Measurements from ENCODE around the gene GOLGA8S. TPM values are rescaled to one million over a fixed set of nuclear protein-coding genes. Genes with fewer than 3 reads are reported as not detected.
"Not testable (repeated sequence)": the region's sequence is repeated elsewhere in the genome, so short reads cannot be mapped to it uniquely, and the experiment has no call there.

Gene GOLGA8S
- total RNA-seq, 1 donor from 2014 or later: 0.20 TPM

GRCh38 chr15:23387621-23388190 lies 33.2 kb downstream of the GOLGA8S start:
- TF ChIP-seq, protein P1, sequence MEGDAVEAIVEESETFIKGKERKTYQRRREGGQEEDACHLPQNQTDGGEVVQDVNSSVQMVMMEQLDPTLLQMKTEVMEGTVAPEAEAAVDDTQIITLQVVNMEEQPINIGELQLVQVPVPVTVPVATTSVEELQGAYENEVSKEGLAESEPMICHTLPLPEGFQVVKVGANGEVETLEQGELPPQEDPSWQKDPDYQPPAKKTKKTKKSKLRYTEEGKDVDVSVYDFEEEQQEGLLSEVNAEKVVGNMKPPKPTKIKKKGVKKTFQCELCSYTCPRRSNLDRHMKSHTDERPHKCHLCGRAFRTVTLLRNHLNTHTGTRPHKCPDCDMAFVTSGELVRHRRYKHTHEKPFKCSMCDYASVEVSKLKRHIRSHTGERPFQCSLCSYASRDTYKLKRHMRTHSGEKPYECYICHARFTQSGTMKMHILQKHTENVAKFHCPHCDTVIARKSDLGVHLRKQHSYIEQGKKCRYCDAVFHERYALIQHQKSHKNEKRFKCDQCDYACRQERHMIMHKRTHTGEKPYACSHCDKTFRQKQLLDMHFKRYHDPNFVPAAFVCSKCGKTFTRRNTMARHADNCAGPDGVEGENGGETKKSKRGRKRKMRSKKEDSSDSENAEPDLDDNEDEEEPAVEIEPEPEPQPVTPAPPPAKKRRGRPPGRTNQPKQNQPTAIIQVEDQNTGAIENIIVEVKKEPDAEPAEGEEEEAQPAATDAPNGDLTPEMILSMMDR (IDR thresholded peaks at IDR 0.05): no peak
- no peaks in the 10 kb centered on the region for H3K36me3 ChIP-seq
- H3K4me1 ChIP-seq: no peaks in the 10 kb centered on the region
- no peak overlapping the region for H3K27ac ChIP-seq
- no peaks in the 10 kb centered on the region for H3K27me3 ChIP-seq
- intact Hi-C loops (cut with DNase I): no loop called here
- H3K9me3 ChIP-seq: no peaks in the 10 kb centered on the region
- ATAC-seq: no peak
- no peak overlapping the region for H3K4me3 ChIP-seq
- DNase-seq: no peak

DNA sequence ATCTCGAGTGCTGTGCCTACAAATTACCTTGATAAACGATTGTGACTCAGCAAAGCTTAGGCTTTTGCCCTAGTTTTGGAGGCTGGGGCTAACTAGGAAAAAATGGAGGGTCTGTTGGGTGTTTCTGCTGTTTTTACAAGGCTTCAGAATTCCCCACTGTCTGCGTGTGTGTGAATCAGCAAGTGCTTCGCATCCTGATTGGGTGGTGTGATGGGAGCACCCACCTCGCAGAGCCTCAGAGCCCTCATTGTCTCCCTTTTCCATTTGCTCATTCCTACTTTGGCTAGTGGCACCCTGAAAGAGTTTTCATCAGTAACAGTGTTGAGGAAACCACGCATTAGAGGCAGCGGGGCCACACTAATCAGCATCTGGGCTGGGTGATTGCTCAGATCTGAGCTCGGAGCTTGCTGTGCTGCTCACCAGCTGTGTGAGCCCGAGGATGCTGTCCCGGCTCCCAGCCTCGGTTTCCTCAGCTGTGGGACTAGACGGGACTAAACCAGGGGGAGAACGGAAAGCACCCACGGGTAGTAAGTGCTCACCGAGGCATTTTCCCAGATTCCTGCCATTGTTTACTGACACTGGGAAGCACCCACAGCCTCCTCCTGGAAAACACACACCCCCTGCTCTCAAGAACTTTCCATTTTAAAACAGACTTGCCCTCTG lies 40.6 kb downstream of the GOLGA8S start:
- H3K27ac ChIP-seq: no peak overlapping the region
- no peak for ATAC-seq
- H3K4me3 ChIP-seq: no peak overlapping the region
- TF ChIP-seq, protein P1 (IDR thresholded peaks at IDR 0.05): no peak
- no peaks in the 10 kb centered on the region for H3K9me3 ChIP-seq
- H3K27me3 ChIP-seq: no peaks in the 10 kb centered on the region
- H3K36me3 ChIP-seq: no peaks in the 10 kb centered on the region
- intact Hi-C loops (cut with DNase I): no loop called here
- DNase-seq: peak; percentile 37
- no peaks in the 10 kb centered on the region for H3K4me1 ChIP-seq

- DNase-seq (peak; percentile 9), ATAC-seq (no peak)
- intact Hi-C loops (cut with DNase I): no loop called here
- no peaks in the 10 kb centered on the region for H3K36me3 ChIP-seq
- H3K27me3 ChIP-seq: no peaks in the 10 kb centered on the region
- no peaks in the 10 kb centered on the region for H3K9me3 ChIP-seq
- no peaks in the 10 kb centered on the region for H3K4me1 ChIP-seq
- no peak overlapping the region for H3K4me3 ChIP-seq
- TF ChIP-seq, protein P1 (IDR thresholded peaks at IDR 0.05): no peak
- H3K27ac ChIP-seq: no peak overlapping the region
Observed at GRCh38 chr15:23395832-23396231, 41.3 kb downstream of the GOLGA8S start.

DNA sequence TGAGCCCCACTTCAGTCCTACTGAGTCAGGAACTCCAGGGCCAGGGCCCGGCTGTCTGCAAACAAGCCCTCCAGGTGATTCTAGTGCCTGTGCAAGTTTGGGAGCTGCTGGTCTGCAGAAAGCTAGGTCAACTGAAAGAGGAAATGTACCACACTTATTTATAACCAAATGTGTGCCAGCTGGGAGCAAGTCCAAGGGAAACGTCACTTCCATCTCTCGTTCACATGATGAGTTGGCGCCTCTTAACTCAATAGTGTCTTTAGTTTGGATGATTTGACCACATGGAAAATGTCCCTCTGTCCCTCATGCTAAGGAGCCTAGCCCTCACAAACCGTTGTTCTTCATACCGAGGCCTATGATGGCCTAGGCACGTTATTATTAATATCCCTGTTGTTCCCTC lies 43.2 kb downstream of the GOLGA8S start:
- no peaks in the 10 kb centered on the region for H3K4me1 ChIP-seq
- no peak overlapping the region for H3K4me3 ChIP-seq
- TF ChIP-seq, protein P1 (IDR thresholded peaks at IDR 0.05): no peak
- no peak overlapping the region for H3K27ac ChIP-seq
- intact Hi-C loops (cut with DNase I): no loop called here
- H3K36me3 ChIP-seq: no peaks in the 10 kb centered on the region
- no peak for ATAC-seq
- H3K27me3 ChIP-seq: no peaks in the 10 kb centered on the region
- DNase-seq: no peak
- H3K9me3 ChIP-seq: no peaks in the 10 kb centered on the region

GRCh38 chr15:23398357-23398756 lies 43.8 kb downstream of the GOLGA8S start:
- H3K4me1 ChIP-seq; intact Hi-C loops (cut with DNase I); H3K27ac ChIP-seq; ATAC-seq; H3K36me3 ChIP-seq; H3K27me3 ChIP-seq; H3K4me3 ChIP-seq; H3K9me3 ChIP-seq: not testable (repeated sequence)
- DNase-seq: peak; percentile 11

DNA sequence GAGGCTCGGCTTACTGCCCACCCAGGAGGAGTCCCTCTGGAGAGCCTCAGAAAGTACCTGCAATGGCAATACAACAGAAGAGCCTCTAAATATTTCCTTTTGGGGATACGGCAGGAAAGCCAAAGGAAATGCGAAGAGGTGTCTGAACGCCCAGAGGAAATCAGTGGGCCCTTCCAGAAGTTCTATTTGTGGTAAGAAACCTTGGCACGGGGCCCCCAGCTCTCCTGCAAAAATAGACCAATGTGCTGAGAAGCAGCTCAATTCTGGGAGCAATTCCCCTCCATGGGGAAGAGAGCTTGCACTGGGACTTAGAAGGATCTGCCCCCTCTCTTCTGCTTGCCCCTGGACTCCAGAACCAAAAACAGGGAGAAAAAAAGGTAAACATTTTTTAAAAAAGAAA lies 44.7 kb downstream of the GOLGA8S start:
- H3K27me3 ChIP-seq; H3K27ac ChIP-seq; H3K36me3 ChIP-seq; ATAC-seq; H3K9me3 ChIP-seq; H3K4me1 ChIP-seq; intact Hi-C loops (cut with DNase I); H3K4me3 ChIP-seq: not testable (repeated sequence)
- peak; percentile 27 for DNase-seq
